GM10266 (cell line): ENCODE data around the gene BEST1.

ENCODE experiments used
- DNase-seq: peaks from one replicate; pipeline ENCODE4 v3.0.0; 2012; ENCODE audit errors: extremely low spot score
- TF ChIP-seq, protein P1 (sequence below): IDR thresholded peaks from 2 replicates; pipeline ENCODE4 v1.5.1; 2012; ENCODE audit warnings: mild to moderate bottlenecking, low read depth; ENCODE audit not compliant: control insufficient read depth, insufficient read depth; ENCODE audit errors: missing control alignments

Gene BEST1

GRCh38 chr11:62011881-62012280, 61.7 kb downstream of the BEST1 start:
- no peak for DNase-seq
- TF ChIP-seq, protein P1, sequence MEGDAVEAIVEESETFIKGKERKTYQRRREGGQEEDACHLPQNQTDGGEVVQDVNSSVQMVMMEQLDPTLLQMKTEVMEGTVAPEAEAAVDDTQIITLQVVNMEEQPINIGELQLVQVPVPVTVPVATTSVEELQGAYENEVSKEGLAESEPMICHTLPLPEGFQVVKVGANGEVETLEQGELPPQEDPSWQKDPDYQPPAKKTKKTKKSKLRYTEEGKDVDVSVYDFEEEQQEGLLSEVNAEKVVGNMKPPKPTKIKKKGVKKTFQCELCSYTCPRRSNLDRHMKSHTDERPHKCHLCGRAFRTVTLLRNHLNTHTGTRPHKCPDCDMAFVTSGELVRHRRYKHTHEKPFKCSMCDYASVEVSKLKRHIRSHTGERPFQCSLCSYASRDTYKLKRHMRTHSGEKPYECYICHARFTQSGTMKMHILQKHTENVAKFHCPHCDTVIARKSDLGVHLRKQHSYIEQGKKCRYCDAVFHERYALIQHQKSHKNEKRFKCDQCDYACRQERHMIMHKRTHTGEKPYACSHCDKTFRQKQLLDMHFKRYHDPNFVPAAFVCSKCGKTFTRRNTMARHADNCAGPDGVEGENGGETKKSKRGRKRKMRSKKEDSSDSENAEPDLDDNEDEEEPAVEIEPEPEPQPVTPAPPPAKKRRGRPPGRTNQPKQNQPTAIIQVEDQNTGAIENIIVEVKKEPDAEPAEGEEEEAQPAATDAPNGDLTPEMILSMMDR, result no peak

DNA sequence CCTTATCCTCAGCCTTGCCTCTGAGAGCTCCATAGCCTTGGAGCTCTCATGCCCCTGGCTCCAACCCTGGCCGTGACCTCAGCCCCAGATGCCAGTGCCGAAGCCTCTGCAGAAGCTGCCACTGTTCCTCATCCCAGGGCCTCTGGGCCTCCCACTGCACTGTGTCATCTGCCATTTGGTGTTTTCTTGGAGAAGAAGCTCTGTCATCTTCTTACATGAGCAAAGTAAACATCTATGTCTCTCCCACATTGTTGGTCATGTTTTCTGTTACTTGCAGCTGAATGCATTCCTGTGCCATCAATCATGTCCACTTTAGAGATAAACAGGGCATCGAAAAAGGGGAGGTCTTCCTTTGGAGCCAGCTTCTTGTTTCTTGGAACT, 62.3 kb downstream of the BEST1 start:
- DNase-seq, result no peak

GRCh38 chr11:62012832-62013461, 62.8 kb downstream of the BEST1 start:
- DNase-seq, result no peak
- TF ChIP-seq, protein P1, result no peak

More for the DNA sequence above, 62.3 kb downstream of the BEST1 start:
- TF ChIP-seq, protein P1, result no peak
